Activated naive CD4-positive, alpha-beta T cell treated with Interleukin-2 at 50 U/mL for 16 hours (primary cell): Measurements from ENCODE around the gene FAM185A.
"Not testable (repeated sequence)": the region's sequence is repeated elsewhere in the genome, so short reads cannot be mapped to it uniquely, and the experiment has no call there.

Experiments used
- DNase-seq: peaks from one replicate; pipeline ENCODE4 v3.0.0-alpha.2; 2020

The FAM185A gene

DNA sequence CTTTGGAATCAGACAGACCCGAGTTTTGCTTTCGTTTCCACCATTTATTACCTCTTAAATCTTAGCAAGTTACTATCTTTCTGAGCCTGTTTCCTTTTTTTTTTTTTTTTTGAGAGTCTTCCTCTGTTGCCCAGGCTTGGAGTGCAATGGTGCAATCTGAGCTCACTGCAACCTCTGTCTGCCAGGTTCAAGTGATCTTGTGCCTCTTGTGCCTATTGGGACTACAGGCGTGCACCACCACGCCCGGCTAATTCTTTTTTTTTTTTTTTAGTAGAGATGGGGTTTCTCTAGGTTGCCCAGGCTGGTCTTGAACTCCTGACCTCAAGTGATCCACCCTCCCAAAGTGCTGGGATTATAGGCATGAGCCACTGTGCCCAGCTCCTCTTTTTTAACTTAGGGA, 84.5 kb downstream of the FAM185A start:
- DNase-seq: no peak

DNA sequence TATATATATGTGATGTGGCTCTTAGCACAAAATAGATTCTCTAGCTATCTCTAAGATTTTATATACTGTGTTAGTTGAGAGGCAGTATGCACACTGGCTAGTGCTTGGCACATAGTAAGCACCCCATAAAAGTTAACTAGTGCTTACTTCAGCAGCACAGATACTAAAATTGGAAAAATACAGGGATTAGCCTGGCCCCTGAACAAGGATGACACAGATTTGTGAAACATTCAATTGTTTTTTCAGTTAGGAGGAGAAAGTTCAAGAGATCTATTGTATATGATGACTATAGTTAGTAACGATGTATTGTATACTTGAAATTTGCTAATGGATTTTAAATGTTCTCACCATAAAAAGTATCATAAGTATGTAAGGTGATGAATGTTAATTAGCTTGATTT, 85.7 kb downstream of the FAM185A start:
- DNase-seq: no peak

DNA sequence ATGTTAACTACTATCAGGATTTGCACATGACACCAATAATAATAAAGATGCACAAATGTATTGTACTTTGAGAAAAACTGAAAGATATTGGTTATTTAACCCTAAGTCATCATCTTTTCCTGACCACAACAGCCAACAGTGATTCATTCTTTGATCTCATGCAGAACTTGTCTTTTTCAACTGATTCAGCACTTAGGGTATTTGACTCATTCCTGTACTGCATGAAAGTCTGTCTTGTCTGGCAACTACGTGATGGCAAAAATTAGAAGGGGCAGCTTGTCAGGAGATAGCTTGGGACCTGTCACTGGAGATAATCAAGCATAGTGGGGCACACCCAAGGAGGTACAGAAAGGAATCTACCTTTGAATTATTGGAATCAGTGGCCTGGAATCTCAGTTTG, 86.2 kb downstream of the FAM185A start:
- no peak for DNase-seq

DNA sequence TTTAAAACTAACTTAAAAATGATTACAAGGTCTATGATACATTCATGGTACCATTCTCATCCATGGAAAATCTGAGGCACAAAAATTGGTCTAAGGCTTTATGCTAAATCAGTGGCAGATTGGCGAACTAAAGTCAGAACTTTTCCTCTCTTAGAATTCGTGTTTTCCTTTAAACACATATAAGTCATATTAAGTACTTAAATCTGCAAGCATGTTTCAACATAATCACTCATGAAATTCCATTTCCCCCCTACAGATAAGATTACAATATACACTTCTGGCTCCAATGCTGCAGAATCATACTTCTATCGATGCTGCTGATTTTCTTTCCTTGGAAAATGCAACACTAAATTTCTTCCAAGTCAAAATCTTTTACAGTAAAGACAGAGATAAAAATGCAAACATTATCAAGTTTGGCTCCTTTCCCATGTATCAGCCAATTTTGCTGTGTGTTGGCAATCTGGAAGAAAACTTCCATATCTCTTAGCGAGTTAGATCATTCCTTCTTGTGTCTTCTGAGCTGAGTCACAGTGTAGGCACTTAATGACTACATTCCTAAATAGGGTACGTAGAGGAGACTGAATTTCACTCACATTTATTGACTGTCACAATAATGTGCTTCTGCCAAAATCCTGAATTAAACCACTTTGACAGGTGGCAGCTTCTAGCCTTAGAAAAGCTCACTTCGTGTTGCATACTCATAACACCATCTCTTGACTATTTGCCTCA, 87.6 kb downstream of the FAM185A start:
- no peak for DNase-seq

DNA sequence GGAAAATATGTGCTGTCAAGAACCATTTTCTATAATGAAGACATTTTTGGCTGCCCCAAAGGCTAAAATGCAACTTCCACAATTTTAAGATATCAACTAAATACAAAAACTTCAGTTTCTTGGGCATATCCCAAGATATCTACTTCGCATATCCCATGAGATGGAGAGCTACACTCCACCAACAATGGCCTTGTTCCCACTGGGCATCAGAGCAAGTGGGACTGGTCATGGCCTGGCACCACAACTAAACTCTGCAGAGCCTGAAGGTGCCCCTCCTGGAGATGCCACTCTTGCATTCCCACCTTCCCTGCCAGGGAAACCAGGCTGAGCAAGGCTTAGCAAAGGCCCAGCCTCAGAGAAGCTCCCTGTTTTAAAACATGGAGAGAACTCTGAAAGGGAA, 88.2 kb downstream of the FAM185A start:
- no peak for DNase-seq

DNA sequence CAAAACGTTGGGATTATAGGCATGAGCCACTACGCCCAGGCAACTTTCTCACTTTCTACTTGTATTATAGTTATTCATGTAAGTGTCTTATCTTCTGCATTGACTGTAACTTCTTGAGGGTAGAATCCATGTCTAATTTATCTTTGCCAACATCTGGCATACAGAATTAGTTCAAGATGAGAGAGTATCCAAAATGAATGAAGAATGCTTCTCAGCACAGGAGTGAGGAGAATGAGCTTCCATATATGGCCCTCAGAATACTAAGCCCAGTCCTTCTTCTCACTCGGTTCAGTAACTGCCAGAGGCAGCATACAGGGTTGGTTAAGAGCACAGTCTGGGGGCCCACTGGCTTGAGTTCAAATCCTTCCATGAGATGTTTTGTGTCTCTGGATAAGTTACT, 89.0 kb downstream of the FAM185A start:
- no peak for DNase-seq

DNA sequence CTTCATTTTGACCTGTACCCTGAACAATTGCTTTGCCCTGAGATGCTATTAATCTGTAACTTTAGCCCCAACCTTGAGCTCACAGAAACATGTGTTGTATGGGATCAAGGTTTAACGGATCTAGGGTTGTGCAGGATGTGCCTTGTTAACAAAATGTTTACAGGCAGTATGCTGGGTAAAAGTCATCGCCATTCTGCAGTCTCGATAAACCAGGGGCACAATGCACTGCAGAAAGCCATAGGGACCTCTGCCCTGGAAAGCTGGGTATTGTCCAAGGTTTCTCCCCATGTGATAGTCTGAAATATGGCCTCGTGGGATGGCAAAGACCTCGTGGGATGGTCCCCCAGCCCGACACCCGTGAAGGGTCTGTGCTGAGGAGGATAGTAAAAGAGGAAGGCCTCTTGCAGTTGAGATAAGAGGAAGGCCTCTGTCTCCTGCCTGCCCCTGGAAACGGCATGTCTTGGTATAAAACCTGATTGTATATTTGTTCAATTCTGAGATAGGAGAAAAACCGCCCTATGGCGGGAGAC, 89.8 kb downstream of the FAM185A start:
- not testable (repeated sequence) for DNase-seq

DNA sequence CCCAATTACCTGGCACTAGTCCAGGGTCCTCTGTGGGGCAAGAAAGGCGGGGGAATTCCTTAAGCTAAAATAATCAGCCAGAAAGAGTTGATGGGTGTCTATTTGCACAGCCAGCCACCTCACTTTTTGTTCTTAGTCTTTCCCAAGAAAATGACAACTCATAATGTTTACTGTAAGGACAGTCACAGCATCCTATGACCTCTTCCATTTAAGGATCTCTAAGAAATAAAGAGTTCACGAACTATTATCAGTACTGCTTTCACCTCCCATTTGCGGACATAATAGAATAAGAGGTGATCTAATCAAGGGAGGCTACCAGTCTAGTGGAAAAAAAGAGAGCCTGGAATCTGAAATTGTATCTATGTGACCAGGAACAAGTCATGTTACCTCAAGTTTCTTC, 91.6 kb downstream of the FAM185A start:
- DNase-seq: no peak

DNA sequence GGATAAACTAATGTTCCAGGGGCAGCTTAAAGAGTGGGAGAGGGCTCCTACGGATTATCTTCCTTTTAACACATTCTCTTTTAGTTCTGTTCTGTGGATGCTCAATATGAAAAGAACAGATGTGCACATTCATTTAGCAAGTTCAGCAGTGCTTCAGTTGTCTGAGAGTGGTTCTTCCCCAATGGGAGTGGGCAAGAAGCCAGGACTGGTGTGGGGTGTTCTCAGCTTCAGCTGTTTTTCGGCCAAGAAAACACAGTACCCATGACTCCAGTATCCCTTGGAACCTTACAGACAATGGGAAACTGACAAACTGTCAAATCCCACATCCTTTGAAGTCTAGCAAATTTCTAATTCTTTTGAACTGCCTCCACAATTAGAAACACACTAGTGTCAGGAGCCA, 92.5 kb downstream of the FAM185A start:
- DNase-seq: no peak

DNA sequence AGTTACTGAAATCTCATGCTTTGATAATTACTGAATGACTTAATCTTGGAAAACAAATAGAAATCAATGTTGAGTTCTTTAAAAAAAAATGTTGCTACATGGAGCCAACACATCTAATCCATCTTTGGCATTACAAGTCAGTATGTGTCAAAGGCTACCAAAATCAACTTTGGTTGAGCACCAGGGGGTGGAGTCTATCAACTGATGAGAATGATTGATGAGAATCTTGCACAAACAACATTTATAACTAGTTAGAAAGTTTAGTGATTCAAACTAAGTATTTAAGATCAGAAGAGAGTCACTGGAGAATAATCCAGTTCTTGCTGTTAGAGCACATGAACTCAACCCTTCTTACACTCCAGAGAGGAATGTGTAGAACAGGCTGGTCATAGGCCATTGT, 93.5 kb downstream of the FAM185A start:
- no peak for DNase-seq

DNA sequence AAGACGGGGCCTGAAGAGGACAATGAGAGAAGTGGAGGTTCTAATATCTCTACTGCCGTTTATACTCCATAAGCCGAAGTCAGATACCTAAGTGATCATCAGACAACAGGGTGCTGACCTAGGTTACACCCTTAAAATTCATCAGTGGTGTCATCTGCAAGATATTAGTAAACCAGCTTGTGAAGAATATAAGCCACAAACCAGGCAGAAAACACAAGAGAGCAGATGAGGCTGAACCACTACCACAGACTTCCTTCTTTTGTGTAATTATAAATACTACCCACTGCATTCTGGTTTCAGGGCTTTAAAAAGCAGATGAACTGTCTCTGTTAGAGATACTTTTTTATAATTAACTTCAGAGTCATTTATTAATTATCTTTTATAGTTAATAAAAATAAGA, 95.1 kb downstream of the FAM185A start:
- DNase-seq: no peak

DNA sequence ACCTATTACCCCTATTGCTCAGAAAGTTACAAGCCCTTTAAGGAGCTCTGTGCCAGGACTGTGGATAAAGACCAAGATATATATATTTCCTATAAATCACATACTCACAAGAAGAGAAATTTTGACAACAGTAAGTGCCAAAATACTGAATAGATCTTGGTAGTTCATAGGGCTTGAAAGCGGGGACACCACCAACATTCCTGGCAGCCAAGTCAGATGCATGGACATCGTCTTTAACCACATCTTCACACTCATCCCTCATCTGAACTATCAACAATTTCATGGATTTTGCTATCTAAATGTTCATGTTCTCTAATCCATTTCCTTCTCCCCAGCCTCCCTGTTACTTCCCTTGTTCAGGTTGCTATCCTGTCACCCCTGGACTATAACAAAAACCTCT, 96.5 kb downstream of the FAM185A start:
- DNase-seq: no peak

DNA sequence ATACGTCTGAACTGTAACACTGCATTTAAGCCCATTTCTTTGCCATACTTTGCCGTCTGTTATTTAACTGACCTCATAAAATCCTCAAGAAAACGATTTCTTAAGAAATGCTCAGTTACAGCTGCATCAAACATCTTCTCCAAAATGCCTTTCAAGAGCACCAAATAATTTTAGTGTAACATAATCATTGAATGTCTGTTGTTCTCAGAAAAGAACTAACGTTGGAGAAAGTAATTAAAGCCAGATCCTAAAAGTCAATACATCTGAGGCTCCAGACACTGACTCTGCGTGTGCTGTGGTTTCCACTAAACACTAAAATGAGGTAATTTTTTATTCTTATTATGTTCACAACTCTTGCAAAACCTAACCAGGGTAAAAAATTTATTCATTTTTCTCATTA, 100.3 kb downstream of the FAM185A start:
- no peak for DNase-seq

DNA sequence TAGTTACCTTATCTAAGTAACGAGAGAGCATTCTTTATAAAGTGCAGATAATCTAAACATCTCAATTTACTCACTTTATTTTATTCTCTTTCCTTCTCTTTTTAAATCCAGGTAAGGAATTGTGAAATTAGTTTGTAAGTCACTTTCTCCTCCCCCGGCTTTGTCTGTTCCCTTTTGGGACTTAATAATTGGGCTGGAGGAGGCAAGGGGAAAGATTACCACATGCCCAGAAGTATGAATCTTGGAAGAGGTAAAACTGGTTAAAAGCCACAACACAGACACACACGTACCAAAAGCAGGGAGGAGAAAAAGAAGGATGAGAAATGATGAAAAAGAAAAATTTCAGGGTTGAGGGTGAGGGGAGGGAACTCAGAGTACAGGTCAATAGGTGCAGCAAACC, 100.7 kb downstream of the FAM185A start:
- DNase-seq: no peak

DNA sequence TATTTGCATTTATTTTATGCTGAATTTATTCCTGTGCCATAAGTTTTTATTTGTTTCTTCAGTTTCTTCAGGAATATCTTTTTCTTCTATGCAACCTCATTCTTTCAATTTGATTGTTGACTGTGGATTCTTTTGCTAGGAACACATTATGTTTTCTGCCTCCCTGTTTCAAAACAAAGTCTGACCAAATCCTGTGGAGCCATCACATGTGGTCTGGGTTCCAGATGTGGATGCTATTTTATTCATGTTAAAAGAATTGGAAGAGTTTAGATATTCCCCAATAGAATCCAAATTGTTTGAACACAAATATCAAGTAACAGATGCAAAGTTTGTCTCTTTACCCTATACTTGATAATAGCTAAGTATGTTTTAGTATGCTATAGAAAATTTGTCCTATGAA, 107.2 kb downstream of the FAM185A start:
- no peak for DNase-seq
